SHP77 (cell line): ENCODE results near the gene LYPD6.

Experiments used
- DNase-seq, 2 experiments: peaks; one replicate each; lab custom pipeline; 2025; lab: John Stamatoyannopoulos, UW

Gene LYPD6

GRCh38 chr2:149507974-149508373 lies 177.6 kb downstream of the LYPD6 start:
- no peak for DNase-seq

DNA sequence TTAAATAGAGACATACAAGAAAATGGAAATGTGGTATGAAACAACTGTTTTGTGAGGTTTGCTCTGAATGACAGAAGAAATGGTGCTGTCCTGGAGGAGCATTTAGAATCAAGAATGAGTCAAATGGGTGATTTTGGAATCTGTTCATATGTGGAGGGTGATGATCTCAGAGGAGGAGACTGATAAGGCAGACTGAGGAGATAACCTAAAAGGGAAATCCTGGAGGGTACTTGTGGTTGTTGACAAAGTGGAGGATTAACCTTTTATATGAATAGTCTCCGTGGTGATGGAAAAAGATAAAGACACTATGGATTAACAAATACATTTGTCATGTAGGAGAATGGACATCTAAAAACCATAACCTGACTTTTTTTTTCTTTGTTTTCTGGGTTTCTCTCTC lies 183.1 kb downstream of the LYPD6 start:
- no peak for DNase-seq
